HCT116 (cell line): Measurements from ENCODE around the gene TMEM51. TPM values are rescaled to one million over a fixed set of nuclear protein-coding genes. Genes with fewer than 3 reads are reported as not detected.

Source experiments
- ATAC-seq: fragments of 200-7000 bp; cut with Tn5 transposase; 2 replicates; pipeline ENCODE4 v1.9.1; 2020; ENCODE audit warnings: mild to moderate bottlenecking, moderate library complexity
- BruUV-seq: library from RNA; stranded (reverse); fragments of 400-500 nt; replicated peaks from 2 replicates; lab custom pipeline; 2021; lab: Mats Ljungman, UMichigan
- CTCF ChIA-PET: fragments of 300-600 bp; sonication (Branson Sonifier 250); formaldehyde crosslinking; loops from one replicate; lab custom pipeline; 2021; ENCODE audit warnings: antibody characterized with exemption; lab: Charles Lee
- POLR2A ChIA-PET: fragments of 300-600, 350-600 bp; sonication (Branson Sonifier 250); formaldehyde crosslinking; loops from one replicate; lab custom pipeline; 2021; ENCODE audit warnings: antibody characterized with exemption; lab: Charles Lee
- RAD21 ChIA-PET, 2 experiments: fragments of 300-600 bp; sonication (Branson Sonifier 250); formaldehyde crosslinking; loops; one replicate each; lab custom pipeline; 2023; ENCODE audit warnings: low total read pairs in 2 of 2; ENCODE audit not compliant: uncharacterized antibody in 2 of 2, unreplicated experiment in 2 of 2, low non-redundant PET in 1 of 2; lab: Charles Lee
- DNase-seq: peaks from one replicate; pipeline ENCODE4 v3.0.0-alpha.2; 2010; ENCODE audit warnings: low read depth, low spot score
- H2AFZ ChIP-seq: fragments of 200-600 bp; shearing (Covaris generic), sonication (generic); 2 replicates; pipeline ENCODE4 v1.6.1; 2017; ENCODE audit warnings: low read depth, mixed run types, mixed read lengths, antibody characterized with exemption, low read length; ENCODE audit not compliant: poor library complexity, severe bottlenecking
- H3K27ac ChIP-seq: 2 replicates; pipeline ENCODE4 v1.5.1; 2012; ENCODE audit warnings: low read depth, low read length
- H3K27me3 ChIP-seq: fragments of 200-600 bp; sonication (generic); 2 replicates; pipeline ENCODE4 v1.6.1; 2016; ENCODE audit warnings: mixed run types, low read length, mixed read lengths; ENCODE audit not compliant: insufficient read depth
- H3K36me3 ChIP-seq, 2 experiments: fragments of 200-500 bp in 1 of 2; fragments of 200-600 bp in 1 of 2; sonication (Bioruptor generic) in 1 of 2; sonication (generic) in 1 of 2; 2 replicates each; pipeline versions ENCODE4 v1.5.1 to v1.6.1; 2014 to 2016; ENCODE audit warnings: low read length in 2 of 2, inconsistent platforms in 1 of 2, mixed read lengths in 1 of 2, mixed run types in 1 of 2; ENCODE audit not compliant: insufficient read depth in 2 of 2, control insufficient read depth in 1 of 2
- H3K4me1 ChIP-seq, 2 experiments: fragments of 200-600 bp in 1 of 2; sonication (generic) in 1 of 2; 2 replicates each; pipeline versions ENCODE4 v1.5.1 to v1.6.1; 2012 to 2017; ENCODE audit warnings: low read length in 2 of 2, inconsistent platforms in 1 of 2, mild to moderate bottlenecking in 1 of 2, mixed read lengths in 1 of 2, mixed run types in 1 of 2, moderate library complexity in 1 of 2; ENCODE audit not compliant: insufficient read depth in 2 of 2, control insufficient read depth in 1 of 2
- H3K4me2 ChIP-seq: fragments of 200-600 bp; sonication (generic); 2 replicates; pipeline ENCODE4 v1.6.1; 2017; ENCODE audit warnings: mixed run types, low read length, mixed read lengths
- H3K4me3 ChIP-seq, 2 experiments: fragments of 200-600 bp in 1 of 2; sonication (generic) in 1 of 2; replicated peaks in 1 of 2; 2 replicates each; pipeline ENCODE4 v1.5.1; 2011 to 2016; ENCODE audit warnings: low read length in 2 of 2, control low read depth in 1 of 2, low read depth in 1 of 2, mild to moderate bottlenecking in 1 of 2, mixed read lengths in 1 of 2, mixed run types in 1 of 2
- H3K79me2 ChIP-seq: fragments of 200-600 bp; sonication (generic); 2 replicates; pipeline ENCODE4 v1.6.1; 2017; ENCODE audit warnings: mild to moderate bottlenecking, mixed run types, low read length, moderate library complexity, mixed read lengths; ENCODE audit not compliant: insufficient read depth
- H3K9ac ChIP-seq: fragments of 200-600 bp; sonication (generic); 2 replicates; pipeline ENCODE4 v1.6.1; 2016; ENCODE audit warnings: low read length, mixed read lengths
- H3K9me2 ChIP-seq: fragments of 200-600 bp; sonication (generic), shearing (Covaris generic); 2 replicates; pipeline ENCODE4 v1.6.1; 2017; ENCODE audit warnings: mixed run types, mild to moderate bottlenecking, moderate library complexity; ENCODE audit not compliant: insufficient read depth
- H3K9me3 ChIP-seq, 2 experiments: fragments of 200-500 bp in 1 of 2; fragments of 200-600 bp in 1 of 2; sonication (Bioruptor generic) in 1 of 2; sonication (generic) in 1 of 2; 2 replicates each; pipeline ENCODE4 v1.6.1; 2014 to 2017; ENCODE audit warnings: low read length in 2 of 2, mixed read lengths in 2 of 2, inconsistent platforms in 1 of 2, low read depth in 1 of 2, mild to moderate bottlenecking in 1 of 2, mixed run types in 1 of 2, moderate library complexity in 1 of 2; ENCODE audit not compliant: control insufficient read depth in 1 of 2, insufficient read depth in 1 of 2
- H4K20me1 ChIP-seq: fragments of 200-600 bp; sonication (generic), shearing (Covaris generic); 2 replicates; pipeline ENCODE4 v1.6.1; 2017; ENCODE audit warnings: mixed run types, mild to moderate bottlenecking, moderate library complexity; ENCODE audit not compliant: insufficient read depth
- CBX3 ChIP-seq: IDR thresholded peaks from 2 replicates; pipeline ENCODE4 v1.6.1; 2012; ENCODE audit warnings: low read depth
- CEBPB ChIP-seq: IDR thresholded peaks from 2 replicates; pipeline ENCODE4 v1.6.1; 2012; ENCODE audit warnings: low read depth
- EGR1 ChIP-seq: IDR thresholded peaks from 2 replicates; pipeline ENCODE4 v1.6.1; 2012; ENCODE audit warnings: low read depth
- ELF1 ChIP-seq: IDR thresholded peaks from 2 replicates; pipeline ENCODE4 v1.6.1; 2012; ENCODE audit warnings: low read depth, borderline replicate concordance
- EZH2 ChIP-seq: fragments of 200-600 bp; sonication (generic); IDR thresholded peaks from 2 replicates; pipeline ENCODE4 v1.6.1; 2017; ENCODE audit warnings: antibody characterized with exemption, mixed run types
- JUND ChIP-seq: IDR thresholded peaks from 2 replicates; pipeline ENCODE4 v1.6.1; 2012
- POLR2AphosphoS5 ChIP-seq: IDR thresholded peaks from 2 replicates; pipeline ENCODE4 v1.6.1; 2011; ENCODE audit warnings: mild to moderate bottlenecking, low read depth, low read length, moderate library complexity
- RAD21 ChIP-seq: IDR thresholded peaks from 2 replicates; pipeline ENCODE4 v1.6.1; 2012; ENCODE audit warnings: low read depth, mild to moderate bottlenecking
- SIN3A ChIP-seq: IDR thresholded peaks from 2 replicates; pipeline ENCODE4 v1.6.1; 2012; ENCODE audit warnings: low read depth
- SP1 ChIP-seq: IDR thresholded peaks from 2 replicates; pipeline ENCODE4 v1.6.1; 2012; ENCODE audit warnings: low read depth
- YY1 ChIP-seq: IDR thresholded peaks from 2 replicates; pipeline ENCODE4 v1.6.1; 2011; ENCODE audit warnings: low read length, low read depth, moderate library complexity, mild to moderate bottlenecking; ENCODE audit not compliant: insufficient replicate concordance; ENCODE audit errors: extremely low read depth
- intact Hi-C: fragments of 100-400 bp; cut with micrococcal nuclease; formaldehyde crosslinking; loops from 2 replicates; pipeline ENCODE4 v1.10.0; 2022
- total RNA-seq: library from RNA; stranded (reverse); gene quantifications from one replicate; pipeline ENCODE4 v1.2.1, GENCODE V29; 2021; ENCODE audit not compliant: unreplicated experiment
- TF ChIP-seq, protein P1 (sequence below): IDR thresholded peaks from 2 replicates; pipeline ENCODE4 v1.6.1; 2012
- TF ChIP-seq, protein P2 (sequence below): IDR thresholded peaks from 2 replicates; pipeline ENCODE4 v1.6.1; 2012
- TF ChIP-seq, protein P3 (sequence below), 3 experiments: fragments of 200-600 bp in 1 of 3; sonication (generic) in 1 of 3; IDR thresholded peaks in 2 of 3; conservative IDR thresholded peaks in 1 of 3; 2 replicates each; pipeline ENCODE4 v1.5.1; 2012 to 2017; ENCODE audit warnings: low read depth in 2 of 3, low read length in 2 of 3, antibody characterized with exemption in 1 of 3, borderline replicate concordance in 1 of 3, control low read depth in 1 of 3, mild to moderate bottlenecking in 1 of 3, mixed read lengths in 1 of 3, mixed run types in 1 of 3, moderate library complexity in 1 of 3; ENCODE audit not compliant: insufficient read depth in 1 of 3
- TF ChIP-seq, protein P4 (sequence below): IDR thresholded peaks from 2 replicates; pipeline ENCODE4 v1.6.1; 2011; ENCODE audit warnings: mild to moderate bottlenecking, low read length, moderate library complexity; ENCODE audit not compliant: insufficient replicate concordance; ENCODE audit errors: extremely low read depth

The TMEM51 gene
- total RNA-seq, 1 experiment from 2014 or later: 16.6 TPM

DNA sequence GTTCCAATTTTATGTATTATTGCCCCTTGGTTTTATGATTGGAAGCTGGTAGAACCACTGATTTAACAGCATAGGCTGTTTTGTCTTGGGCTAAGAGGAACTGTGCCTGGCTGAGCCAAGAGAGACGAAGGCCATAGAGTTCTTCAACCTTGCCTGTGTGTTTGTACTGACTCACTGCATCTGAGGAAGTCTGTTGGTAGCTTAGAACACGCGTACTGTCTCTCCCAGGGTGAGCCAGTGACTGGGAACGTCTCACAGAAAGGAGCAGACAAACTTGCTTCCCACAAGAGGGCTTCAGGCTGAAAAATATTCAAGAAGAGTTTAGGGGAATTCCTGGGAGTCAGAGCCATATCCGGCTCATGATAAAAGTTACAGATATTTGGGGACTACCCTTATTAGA is 14.9 kb downstream of the TMEM51 start (continued):
- TF ChIP-seq ELF1: no peak
- TF ChIP-seq, protein P1, sequence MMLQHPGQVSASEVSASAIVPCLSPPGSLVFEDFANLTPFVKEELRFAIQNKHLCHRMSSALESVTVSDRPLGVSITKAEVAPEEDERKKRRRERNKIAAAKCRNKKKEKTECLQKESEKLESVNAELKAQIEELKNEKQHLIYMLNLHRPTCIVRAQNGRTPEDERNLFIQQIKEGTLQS: no peak
- TF ChIP-seq CEBPB: no peak
- TF ChIP-seq, protein P2, sequence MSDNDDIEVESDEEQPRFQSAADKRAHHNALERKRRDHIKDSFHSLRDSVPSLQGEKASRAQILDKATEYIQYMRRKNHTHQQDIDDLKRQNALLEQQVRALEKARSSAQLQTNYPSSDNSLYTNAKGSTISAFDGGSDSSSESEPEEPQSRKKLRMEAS: no peak
- TF ChIP-seq YY1: no peak
- no peak for TF ChIP-seq POLR2AphosphoS5
- no peak for TF ChIP-seq SIN3A
- TF ChIP-seq, all 23 proteins: peak for 0

DNA sequence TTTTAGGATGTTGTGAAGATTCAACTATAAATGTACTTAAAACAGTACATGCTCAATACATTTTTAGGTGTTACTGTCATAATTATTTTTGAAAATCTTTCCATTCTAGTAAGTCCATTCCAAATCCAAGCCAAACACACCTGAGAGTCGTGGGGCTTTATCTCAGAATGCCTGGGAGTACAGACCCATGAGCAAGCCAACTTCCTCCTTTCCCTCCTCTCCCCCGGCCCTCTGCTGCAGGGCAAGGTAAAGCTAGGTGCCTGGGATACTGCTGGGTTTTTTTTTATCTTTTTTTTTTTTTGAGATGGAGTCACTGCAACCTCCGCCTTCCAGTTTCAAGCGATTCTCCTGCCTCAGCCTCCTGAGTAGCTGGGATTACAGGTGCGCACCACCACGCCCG is 16.5 kb downstream of the TMEM51 start:
- H3K4me2 ChIP-seq: no peak overlapping the region
- TF ChIP-seq SIN3A: no peak
- no peak for TF ChIP-seq POLR2AphosphoS5
- no peak for TF ChIP-seq ELF1
- TF ChIP-seq JUND: no peak
- TF ChIP-seq EGR1: no peak
- TF ChIP-seq, protein P2: no peak
- no peak for TF ChIP-seq SP1
- TF ChIP-seq, protein P3, sequence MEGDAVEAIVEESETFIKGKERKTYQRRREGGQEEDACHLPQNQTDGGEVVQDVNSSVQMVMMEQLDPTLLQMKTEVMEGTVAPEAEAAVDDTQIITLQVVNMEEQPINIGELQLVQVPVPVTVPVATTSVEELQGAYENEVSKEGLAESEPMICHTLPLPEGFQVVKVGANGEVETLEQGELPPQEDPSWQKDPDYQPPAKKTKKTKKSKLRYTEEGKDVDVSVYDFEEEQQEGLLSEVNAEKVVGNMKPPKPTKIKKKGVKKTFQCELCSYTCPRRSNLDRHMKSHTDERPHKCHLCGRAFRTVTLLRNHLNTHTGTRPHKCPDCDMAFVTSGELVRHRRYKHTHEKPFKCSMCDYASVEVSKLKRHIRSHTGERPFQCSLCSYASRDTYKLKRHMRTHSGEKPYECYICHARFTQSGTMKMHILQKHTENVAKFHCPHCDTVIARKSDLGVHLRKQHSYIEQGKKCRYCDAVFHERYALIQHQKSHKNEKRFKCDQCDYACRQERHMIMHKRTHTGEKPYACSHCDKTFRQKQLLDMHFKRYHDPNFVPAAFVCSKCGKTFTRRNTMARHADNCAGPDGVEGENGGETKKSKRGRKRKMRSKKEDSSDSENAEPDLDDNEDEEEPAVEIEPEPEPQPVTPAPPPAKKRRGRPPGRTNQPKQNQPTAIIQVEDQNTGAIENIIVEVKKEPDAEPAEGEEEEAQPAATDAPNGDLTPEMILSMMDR (IDR thresholded peaks at IDR 0.05 in 2 of 3, conservative IDR thresholded peaks at IDR 0.05 in 1 of 3; ENCODE audit: borderline replicate concordance in 1 of 3, insufficient read depth in 1 of 3, low read depth in 2 of 3, low read length in 2 of 3): no peak
- TF ChIP-seq, protein P4, sequence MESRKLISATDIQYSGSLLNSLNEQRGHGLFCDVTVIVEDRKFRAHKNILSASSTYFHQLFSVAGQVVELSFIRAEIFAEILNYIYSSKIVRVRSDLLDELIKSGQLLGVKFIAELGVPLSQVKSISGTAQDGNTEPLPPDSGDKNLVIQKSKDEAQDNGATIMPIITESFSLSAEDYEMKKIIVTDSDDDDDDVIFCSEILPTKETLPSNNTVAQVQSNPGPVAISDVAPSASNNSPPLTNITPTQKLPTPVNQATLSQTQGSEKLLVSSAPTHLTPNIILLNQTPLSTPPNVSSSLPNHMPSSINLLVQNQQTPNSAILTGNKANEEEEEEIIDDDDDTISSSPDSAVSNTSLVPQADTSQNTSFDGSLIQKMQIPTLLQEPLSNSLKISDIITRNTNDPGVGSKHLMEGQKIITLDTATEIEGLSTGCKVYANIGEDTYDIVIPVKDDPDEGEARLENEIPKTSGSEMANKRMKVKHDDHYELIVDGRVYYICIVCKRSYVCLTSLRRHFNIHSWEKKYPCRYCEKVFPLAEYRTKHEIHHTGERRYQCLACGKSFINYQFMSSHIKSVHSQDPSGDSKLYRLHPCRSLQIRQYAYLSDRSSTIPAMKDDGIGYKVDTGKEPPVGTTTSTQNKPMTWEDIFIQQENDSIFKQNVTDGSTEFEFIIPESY: no peak
- no peak for TF ChIP-seq RAD21
- TF ChIP-seq EZH2: no peak
- no peak for TF ChIP-seq CBX3
- BruUV-seq: no TSS peak
- intact Hi-C loops: no loop called here
- no peak overlapping the region for H2AFZ ChIP-seq
- H3K36me3 ChIP-seq: no peaks in the 10 kb centered on the region
- no peak overlapping the region for H3K27ac ChIP-seq
- peaks cover 40 to 71% of the 10 kb centered on the region in 2 experiments for H3K4me1 ChIP-seq
- no peak for ATAC-seq
- ChIA-PET CTCF (no interaction called here), RAD21 (no interaction called here), POLR2A (interaction anchor here (0.6 to 1.0 kb wide), 2 partner anchors 25 to 101 kb away, joined by 3 to 4 read pairs; no protein-coding TSS in a partner anchor)
- H4K20me1 ChIP-seq: peaks cover 6% of the 10 kb centered on the region; the same call in 1 of the 2 replicates
- no peak overlapping the region for H3K4me3 ChIP-seq
- no peak for DNase-seq
- H3K9me2 ChIP-seq: no peaks in the 10 kb centered on the region
- no peaks in the 10 kb centered on the region for H3K9me3 ChIP-seq
- no peak overlapping the region for H3K9ac ChIP-seq
- no peaks in the 10 kb centered on the region for H3K27me3 ChIP-seq
- H3K79me2 ChIP-seq: peaks cover 92% of the 10 kb centered on the region
